ENCODE results near the gene HOXB9.

DNA sequence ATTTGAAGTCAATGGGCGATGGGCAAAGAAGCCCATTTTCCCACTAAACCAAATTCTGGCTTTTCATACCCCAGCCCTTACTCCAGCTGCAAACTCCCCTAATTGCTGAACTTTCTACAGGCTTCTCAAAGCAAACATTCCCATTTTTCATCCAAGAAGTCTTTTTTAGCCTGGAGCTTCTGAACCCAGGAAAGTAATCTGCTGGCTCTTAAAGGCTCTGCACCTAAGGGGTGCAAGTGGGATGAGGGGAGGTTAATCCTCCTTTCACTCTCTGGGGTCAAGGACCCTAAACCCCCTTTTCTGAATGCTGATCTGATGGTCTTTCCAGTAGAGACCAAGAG is 17.7 kb downstream of the HOXB9 start:
- no peak for TF ChIP-seq CTCF (IDR thresholded peaks at IDR 0.05)
- no peak for TF ChIP-seq POLR2A (IDR thresholded peaks at IDR 0.05)

Data from testis (tissue), 2 donors.